ENCODE results near the gene ZNF579. TPM values are rescaled to one million over a fixed set of nuclear protein-coding genes. Genes with fewer than 3 reads are reported as not detected.

The ZNF579 gene
- total and polyA plus RNA-seq, 2 of the 13 experiments (the other 11 are each of a cell fraction or from before 2014, with no cell fraction given), result 2.1 to 2.9 TPM

DNA sequence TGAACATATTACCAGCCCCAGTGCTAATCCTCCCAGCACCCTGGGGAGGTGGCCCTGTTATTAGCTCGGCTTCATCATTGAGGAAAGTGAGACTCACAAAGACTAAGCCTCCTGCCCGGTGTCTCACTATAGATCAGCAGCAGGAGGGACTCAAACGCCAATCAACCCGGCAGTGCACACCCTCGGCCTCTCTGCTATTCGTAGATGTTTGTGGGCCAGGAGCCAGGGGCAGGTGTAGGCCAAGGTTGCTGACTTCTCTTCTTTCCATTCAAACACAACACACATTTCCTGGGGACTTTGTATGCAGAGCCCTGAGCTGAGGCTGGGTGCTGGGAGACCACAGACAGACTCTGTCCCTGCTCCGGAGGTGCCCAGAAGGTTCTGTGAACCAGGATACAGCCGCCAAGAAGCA, 25.9 kb downstream of the ZNF579 start (continued):
- TF ChIP-seq, protein P1, sequence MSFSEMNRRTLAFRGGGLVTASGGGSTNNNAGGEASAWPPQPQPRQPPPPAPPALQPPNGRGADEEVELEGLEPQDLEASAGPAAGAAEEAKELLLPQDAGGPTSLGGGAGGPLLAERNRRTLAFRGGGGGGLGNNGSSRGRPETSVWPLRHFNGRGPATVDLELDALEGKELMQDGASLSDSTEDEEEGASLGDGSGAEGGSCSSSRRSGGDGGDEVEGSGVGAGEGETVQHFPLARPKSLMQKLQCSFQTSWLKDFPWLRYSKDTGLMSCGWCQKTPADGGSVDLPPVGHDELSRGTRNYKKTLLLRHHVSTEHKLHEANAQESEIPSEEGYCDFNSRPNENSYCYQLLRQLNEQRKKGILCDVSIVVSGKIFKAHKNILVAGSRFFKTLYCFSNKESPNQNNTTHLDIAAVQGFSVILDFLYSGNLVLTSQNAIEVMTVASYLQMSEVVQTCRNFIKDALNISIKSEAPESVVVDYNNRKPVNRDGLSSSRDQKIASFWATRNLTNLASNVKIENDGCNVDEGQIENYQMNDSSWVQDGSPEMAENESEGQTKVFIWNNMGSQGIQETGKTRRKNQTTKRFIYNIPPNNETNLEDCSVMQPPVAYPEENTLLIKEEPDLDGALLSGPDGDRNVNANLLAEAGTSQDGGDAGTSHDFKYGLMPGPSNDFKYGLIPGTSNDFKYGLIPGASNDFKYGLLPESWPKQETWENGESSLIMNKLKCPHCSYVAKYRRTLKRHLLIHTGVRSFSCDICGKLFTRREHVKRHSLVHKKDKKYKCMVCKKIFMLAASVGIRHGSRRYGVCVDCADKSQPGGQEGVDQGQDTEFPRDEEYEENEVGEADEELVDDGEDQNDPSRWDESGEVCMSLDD (CRISPR knock-in tag; IDR thresholded peaks at IDR 0.05; ENCODE audit: borderline replicate concordance), result no peak
- TF ChIP-seq ERF (CRISPR knock-in tag; IDR thresholded peaks at IDR 0.05) (0 out of 2 replicates have a peak, but pooled peaks have one; percentile 43), KLF16 (CRISPR knock-in tag; IDR thresholded peaks at IDR 0.05) (no peak), IKZF5 (CRISPR knock-in tag; IDR thresholded peaks at IDR 0.05) (peak; percentile 52), ZNF354B (CRISPR knock-in tag; IDR thresholded peaks at IDR 0.05) (no peak), THAP11 (CRISPR knock-in tag; IDR thresholded peaks at IDR 0.05) (no peak), JUND (CRISPR knock-in tag; IDR thresholded peaks at IDR 0.05) (0 out of 2 replicates have a peak, but pooled peaks have one; percentile 6), ARID2 (CRISPR knock-in tag; IDR thresholded peaks at IDR 0.05; ENCODE audit: borderline replicate concordance) (no peak), HMG20A (CRISPR knock-in tag; IDR thresholded peaks at IDR 0.05; ENCODE audit: borderline replicate concordance) (0 out of 2 replicates have a peak, but pooled peaks have one; percentile 13)
- TF ChIP-seq, protein P2, sequence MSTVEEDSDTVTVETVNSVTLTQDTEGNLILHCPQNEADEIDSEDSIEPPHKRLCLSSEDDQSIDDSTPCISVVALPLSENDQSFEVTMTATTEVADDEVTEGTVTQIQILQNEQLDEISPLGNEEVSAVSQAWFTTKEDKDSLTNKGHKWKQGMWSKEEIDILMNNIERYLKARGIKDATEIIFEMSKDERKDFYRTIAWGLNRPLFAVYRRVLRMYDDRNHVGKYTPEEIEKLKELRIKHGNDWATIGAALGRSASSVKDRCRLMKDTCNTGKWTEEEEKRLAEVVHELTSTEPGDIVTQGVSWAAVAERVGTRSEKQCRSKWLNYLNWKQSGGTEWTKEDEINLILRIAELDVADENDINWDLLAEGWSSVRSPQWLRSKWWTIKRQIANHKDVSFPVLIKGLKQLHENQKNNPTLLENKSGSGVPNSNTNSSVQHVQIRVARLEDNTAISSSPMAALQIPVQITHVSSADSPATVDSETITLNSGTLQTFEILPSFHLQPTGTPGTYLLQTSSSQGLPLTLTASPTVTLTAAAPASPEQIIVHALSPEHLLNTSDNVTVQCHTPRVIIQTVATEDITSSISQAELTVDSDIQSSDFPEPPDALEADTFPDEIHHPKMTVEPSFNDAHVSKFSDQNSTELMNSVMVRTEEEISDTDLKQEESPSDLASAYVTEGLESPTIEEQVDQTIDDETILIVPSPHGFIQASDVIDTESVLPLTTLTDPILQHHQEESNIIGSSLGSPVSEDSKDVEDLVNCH (CRISPR knock-in tag; IDR thresholded peaks at IDR 0.05), result no peak
